ENCODE data around the gene ANGEL1. TPM values are rescaled to one million over a fixed set of nuclear protein-coding genes. Genes with fewer than 3 reads are reported as not detected.

Gene ANGEL1
- total and polyA plus RNA-seq, 2 of the 8 experiments (the other 6 are each of a cell fraction or from before 2014, with no cell fraction given), result 26.8 to 27.2 TPM

DNA sequence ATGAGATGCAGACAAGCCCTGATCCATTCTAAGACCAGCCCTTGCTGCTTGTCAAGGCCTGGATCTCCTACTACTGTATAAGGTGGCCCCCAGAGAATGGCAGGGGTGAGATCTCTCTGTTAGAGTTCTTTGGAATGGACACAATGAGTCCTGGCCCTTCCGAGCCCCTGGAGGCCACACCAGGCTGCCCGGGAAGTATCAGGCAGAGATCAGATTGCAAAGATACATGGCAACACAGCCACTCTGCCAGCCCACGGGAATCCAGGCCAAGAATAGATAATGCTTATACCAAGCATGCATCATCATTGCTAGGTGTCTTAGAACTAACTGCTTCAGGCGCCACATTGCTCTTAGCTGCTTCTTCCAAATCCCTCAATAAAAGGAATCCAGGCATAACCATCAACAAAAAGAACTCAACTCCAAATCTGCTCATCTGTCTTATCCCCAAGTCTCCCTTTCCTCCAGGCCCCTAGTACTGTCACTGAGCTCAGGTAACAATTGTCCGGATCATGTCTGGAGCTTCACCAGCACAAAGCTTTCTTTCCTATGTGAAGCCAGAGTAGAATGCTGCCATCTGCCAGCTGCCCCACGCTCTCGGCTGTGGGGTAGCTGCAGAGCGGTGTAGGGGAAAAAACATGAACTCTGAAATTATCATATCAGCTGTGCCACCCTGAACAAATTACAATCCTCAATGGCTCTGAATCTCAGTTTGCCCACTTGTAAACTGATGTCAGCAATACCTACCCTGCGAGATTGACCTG, 56.9 kb downstream of the ANGEL1 start:
- Histone ChIP-seq H2BK120ac (replicated peaks; ENCODE audit: low read depth, low read length) (no peak overlapping the region), H2BK20ac (ENCODE audit: low read length) (no peak overlapping the region), H2AFZ (ENCODE audit: low read length) (no peak overlapping the region), H3K4me3 (ENCODE audit: extremely low read depth in 1 of 4, insufficient read depth in 2 of 4, low read depth in 3 of 4, low read length in 4 of 4) (no peak overlapping the region), H3K9ac (replicated peaks in 1 of 4; ENCODE audit: extremely low read depth in 1 of 4, low read depth in 3 of 4, low read length in 3 of 4) (no peak overlapping the region), H4K20me1 (replicated peaks in 1 of 2; ENCODE audit: control insufficient read depth in 1 of 2, insufficient read depth in 2 of 2, low read length in 2 of 2) (no peaks in the 10 kb centered on the region), H2BK15ac (ENCODE audit: low read length) (no peak overlapping the region), H3K4me1 (replicated peaks in 1 of 4; ENCODE audit: control insufficient read depth in 3 of 4, insufficient read depth in 4 of 4, low read length in 3 of 4) (peaks cover 0 to 3% (median 1%) of the 10 kb centered on the region in 4 experiments; a peak in 3 of 7 replicates), H3K27ac (ENCODE audit: low read depth, low read length) (no peak overlapping the region), H4K5ac (ENCODE audit: insufficient read length, low read depth, low read length) (no peak overlapping the region), H3K4ac (replicated peaks; ENCODE audit: insufficient read length, low read depth, low read length) (no peak overlapping the region), H3K79me2 (ENCODE audit: control insufficient read depth in 1 of 2, insufficient read depth in 2 of 2, low read length in 2 of 2) (no peaks in the 10 kb centered on the region), H3K14ac (ENCODE audit: insufficient read length) (no peak overlapping the region), H2BK5ac (ENCODE audit: low read depth, low read length) (no peak overlapping the region), H3K79me1 (ENCODE audit: low read depth, low read length) (no peaks in the 10 kb centered on the region), H2BK12ac (ENCODE audit: low read depth, low read length) (no peak overlapping the region), H3K18ac (ENCODE audit: extremely low read depth, low read length) (no peak overlapping the region), H4K91ac (replicated peaks; ENCODE audit: insufficient read length, low read length) (no peak overlapping the region), H3K9me3 (ENCODE audit: insufficient read depth in 2 of 2, low read depth in 1 of 2, low read length in 1 of 2) (no peaks in the 10 kb centered on the region), H3K56ac (replicated peaks; ENCODE audit: insufficient read length, low read depth, low read length) (no peak overlapping the region), H3K23me2 (ENCODE audit: low read depth, low read length) (peaks cover under 1% of the 10 kb centered on the region; the same call in 1 of the 2 replicates), H4K8ac (ENCODE audit: extremely low read depth, insufficient read depth, low read length) (no peak overlapping the region), H3K23ac (ENCODE audit: insufficient read length) (no peak overlapping the region), H3K27me3 (replicated peaks in 1 of 4; ENCODE audit: control insufficient read depth in 3 of 4, extremely low read depth in 1 of 4, insufficient read depth in 3 of 4, low read length in 3 of 4) (peaks cover 9 to 20% (median 12%) of the 10 kb centered on the region in 4 experiments), H3K36me3 (ENCODE audit: control insufficient read depth in 2 of 4, insufficient read depth in 4 of 4, low read length in 3 of 4) (no peaks in the 10 kb centered on the region), H3K4me2 (ENCODE audit: insufficient read depth in 1 of 2, low read depth in 2 of 2, low read length in 2 of 2) (no peak overlapping the region), H2AK5ac (ENCODE audit: low read depth, low read length) (no peak overlapping the region)
- DNase-seq (ENCODE audit: low read depth in 1 of 2, low spot score in 2 of 2) (no peak), FAIRE-seq (no peak)
- WGBS, 2 experiments (ENCODE audit: extremely low coverage in 1 of 2, insufficient coverage in 1 of 2, insufficient read length in 1 of 2, insufficient replicate concordance in 2 of 2, low coverage in 1 of 2, low lambda C conversion rate in 2 of 2, missing lambda C conversion rate in 1 of 2), result 77% methylated on average over 9 of the region's 9 CpGs; no CpG with 5 or more reads in 1 of the 2 experiments
- ChIA-PET POLR2A (ENCODE audit: partially characterized antibody) (interaction anchor here (0.8 kb wide), 1 partner anchor 17 kb away, joined by 3 read pairs; no protein-coding TSS in a partner anchor), CTCF (ENCODE audit: partially characterized antibody) (interaction anchor here (1.0 to 10.1 kb wide), 4 partner anchors 26 to 56 kb away, joined by 3 to 70 read pairs (median 26); no protein-coding TSS in a partner anchor)
- TF ChIP-seq YY1 (IDR thresholded peaks at IDR 0.05; ENCODE audit: low read depth, low read length), result no peak
- no peak for TF ChIP-seq TCF12 (IDR thresholded peaks at IDR 0.05; ENCODE audit: low read depth, low read length)
- TF ChIP-seq BACH1 (IDR thresholded peaks at IDR 0.05; ENCODE audit: low read length), result no peak
- no peak for TF ChIP-seq KDM4A (IDR thresholded peaks at IDR 0.05; ENCODE audit: low read depth, low read length, severe bottlenecking)

Measured in H1 (cell line).